ENCODE data around the gene SOAT1.
"Not testable (repeated sequence)": the region's sequence is repeated elsewhere in the genome, so short reads cannot be mapped to it uniquely, and the experiment has no call there.

Gene SOAT1

DNA sequence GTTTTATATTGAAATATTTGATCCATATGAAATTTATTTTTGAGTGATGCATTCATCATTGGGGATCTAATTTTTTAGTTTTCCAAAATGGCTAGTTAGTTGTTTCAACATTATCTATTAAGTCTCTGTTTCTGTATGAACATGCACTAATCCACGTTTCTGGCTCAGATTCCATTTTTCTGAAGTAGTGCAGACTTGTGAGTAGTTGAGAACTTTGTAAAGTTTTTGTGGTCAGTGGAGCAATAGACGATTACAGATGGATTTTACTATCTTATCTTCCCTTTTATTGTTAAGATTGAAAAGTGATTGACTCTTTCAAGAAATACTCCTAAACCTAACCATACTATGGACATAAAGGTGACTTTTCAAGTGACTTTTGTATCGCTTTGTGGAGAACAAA is 16.7 kb downstream of the SOAT1 start:
- no peak for DNase-seq

DNA sequence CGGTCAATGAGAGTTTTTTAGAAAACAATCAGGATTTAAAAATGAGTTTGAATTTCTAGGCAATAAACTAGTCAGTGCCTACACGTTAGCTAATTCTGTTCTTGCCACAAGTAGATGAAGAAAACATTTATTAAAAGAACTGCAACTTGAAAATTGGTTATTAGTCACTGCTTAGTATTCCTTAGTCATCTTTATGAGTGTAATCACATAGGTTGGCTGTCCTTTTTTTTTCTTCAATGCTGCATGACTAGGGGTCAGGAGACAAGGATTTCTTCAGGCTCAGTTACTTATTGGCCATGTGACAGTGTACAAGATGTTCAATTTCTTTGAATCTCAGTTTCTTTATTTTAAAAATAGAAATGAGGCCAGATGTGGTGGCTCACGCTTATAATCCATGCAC is 17.1 kb downstream of the SOAT1 start:
- no peak for DNase-seq

DNA sequence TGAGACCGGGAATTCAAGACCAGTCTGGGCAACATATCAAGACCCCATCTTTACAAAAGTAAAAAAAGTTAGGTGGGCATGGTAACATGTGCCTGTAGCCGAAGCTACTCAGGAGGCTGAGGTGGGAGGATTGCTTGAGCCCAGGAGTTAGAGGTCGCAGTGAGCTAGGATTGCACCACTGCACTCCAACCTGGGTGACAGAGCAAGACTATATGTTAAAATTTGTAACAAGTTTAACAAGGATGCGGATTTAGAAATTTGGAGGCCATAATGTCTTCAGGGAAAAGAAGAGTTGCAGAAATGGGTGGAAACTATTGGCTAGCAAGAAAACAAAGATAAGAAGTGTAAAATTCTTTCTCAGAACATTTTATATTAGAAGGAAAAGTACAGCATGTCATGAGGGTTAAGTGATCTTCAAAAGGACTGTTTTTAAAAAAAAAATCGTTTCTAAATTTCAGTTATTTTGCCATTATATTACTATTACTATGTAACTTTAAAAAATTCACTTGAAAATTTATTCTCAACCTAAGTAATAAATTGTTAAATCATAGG is 17.6 kb downstream of the SOAT1 start:
- DNase-seq = no peak

DNA sequence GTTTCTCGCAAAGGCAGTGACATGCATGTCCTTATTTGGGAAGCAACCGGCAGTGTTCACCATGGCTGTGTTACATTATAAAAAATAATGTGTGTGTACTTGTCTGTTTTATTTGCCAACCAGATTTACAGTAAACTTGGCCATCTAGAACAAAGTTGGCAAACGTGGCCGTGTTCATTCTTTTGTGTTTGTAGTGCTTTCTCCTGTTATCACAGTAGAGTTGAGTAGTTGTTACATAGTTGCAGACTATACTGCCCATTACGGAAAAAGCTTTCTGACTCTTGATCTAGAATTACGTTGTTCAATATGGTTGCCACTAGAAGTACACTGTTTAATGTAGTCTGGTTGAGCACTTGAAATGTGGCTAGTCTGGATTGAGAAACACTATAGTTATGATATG is 19.4 kb downstream of the SOAT1 start:
- no peak for DNase-seq

DNA sequence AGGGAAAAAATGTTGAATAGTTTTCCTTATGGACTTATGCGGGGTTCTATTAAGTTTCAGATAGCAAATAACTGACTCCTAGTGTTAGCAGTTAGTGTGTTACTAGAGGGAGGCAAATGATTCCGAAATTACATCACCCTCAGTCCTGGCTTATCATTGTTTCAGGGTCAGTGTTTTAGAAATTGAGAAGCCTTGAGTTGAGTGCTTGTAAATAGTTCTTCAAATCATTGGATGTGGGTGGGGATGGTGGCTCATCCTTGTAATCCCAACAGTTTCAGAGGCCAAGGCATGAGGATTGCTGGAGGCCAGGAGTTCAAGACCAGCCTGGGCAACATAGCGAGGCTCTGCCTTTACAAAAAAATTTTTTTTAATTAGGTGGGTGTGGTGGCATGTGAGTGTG is 21.3 kb downstream of the SOAT1 start:
- DNase-seq = no peak

DNA sequence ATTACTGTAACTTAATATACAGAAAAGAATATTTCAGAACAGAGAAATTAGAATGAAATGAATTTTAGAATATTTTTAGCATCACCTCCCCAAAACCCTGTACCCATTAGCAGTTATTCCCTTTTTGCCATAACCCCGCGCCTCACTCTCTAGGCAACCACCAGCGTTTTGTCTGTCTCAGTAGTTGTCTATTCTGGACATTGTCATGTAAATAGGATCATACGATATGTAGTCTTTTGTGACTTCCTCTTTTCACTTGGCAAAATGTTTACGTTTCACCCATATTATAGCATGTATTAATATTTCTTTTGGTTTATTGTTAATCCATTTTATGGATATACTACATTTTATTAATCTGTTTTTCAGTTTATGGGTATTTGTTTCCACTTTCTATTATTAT is 24.9 kb downstream of the SOAT1 start:
- DNase-seq = no peak

DNA sequence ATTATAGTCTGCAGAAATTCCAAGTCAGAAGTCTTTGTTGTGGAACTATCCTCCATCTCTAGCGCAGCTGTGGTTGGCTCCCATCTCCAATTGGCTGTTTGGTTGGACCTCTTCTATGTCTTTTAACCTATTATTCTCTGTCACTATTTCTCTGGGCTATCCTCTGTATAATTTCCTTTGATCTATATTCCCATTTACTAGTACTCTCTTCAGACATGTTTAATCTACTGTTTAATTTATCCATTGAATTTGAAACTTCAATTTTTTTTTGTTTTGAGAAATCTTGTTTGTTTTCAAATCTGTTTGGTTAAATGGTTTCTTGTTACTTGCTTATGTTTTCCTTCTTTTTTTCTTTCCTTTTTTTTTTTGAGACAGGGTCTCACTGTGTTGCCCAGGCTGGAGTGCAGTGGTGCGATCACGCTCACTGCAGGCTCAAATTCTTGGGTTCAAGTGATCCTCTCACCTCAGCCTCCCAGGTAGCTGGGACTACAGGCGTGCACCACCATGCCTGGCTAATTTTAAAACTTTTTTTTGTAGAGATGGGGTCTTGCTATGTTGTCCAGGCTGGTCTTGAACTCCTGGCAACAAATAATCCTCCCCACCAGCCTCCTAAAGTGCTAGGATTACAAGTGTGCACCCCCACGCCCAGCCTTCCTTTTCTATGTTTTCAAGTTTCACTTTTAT is 28.1 kb downstream of the SOAT1 start:
- no peak for DNase-seq

DNA sequence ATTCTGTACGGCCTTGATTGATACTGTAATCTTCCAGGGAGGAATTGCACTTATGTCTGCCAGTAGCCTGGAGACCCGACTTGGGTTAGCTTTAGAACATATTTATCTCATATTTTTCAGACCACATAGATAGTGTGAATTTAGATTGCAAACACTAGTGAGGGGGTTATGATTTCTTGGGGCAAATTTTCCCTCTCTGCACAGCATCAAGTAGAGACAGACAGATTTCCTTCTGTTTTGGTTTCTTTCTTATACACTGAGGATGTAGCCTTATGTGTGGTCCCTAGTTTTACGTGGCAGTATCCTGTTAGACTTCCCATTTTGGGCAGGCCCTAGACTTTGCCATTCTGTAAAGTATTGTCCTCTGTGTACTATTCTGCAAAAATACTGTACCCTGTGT is 29.0 kb downstream of the SOAT1 start:
- DNase-seq = no peak

DNA sequence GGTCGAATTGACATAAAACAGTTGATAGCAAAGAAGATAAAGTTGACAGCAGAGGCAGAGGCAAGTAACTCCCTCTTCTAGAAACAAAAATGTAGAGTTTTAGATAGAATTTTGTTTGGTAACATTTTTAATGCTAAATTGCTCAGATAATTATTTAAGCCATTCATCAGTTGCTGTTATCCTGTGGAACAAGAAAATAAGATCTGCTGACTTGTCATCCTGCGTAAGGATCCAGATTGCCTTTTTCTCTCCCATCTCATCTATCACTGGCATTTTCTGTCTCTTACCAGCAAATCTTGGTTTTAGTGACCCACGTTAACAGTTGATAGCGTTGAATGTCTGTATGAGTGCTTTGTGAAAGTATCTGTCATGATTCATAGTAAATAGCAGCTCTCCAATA is 29.8 kb downstream of the SOAT1 start:
- no peak for DNase-seq

DNA sequence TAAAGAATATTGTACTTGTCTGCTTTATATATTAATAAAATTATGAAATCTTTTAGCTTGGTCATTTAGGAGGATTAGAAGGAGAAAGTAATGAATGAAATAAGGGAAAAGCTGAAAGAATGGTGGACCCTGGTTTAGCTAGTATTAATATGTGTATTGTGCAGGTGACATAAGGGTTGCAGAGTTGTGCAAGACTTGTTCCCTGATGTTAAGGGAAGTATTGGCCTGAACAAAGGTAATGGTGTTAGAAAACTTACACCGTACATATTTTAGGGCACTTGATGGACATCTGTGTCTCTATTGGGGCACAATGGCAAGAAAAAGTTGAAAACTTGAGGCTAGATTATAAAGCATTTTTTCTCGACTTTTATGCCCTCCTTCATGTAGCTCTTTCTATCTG is 32.2 kb downstream of the SOAT1 start:
- no peak for DNase-seq

DNA sequence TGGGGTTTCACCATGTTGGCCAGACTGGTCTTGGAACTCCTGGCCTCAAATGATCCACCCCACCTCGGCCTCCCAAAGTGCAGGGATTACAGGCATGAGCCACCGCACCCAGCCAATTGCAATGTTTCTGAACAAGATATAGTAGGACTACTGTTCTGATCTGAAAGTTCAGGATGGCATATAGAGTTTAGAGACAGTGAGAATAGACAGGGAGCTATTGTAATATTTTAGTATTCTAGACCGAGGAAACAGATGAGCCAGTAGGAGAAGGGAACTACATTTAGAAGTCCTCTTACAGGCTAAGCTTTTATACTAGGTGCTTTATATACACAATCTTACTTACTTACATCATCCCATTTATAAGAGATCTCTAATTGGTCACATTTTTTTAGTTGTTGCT is 33.1 kb downstream of the SOAT1 start:
- DNase-seq = no peak

DNA sequence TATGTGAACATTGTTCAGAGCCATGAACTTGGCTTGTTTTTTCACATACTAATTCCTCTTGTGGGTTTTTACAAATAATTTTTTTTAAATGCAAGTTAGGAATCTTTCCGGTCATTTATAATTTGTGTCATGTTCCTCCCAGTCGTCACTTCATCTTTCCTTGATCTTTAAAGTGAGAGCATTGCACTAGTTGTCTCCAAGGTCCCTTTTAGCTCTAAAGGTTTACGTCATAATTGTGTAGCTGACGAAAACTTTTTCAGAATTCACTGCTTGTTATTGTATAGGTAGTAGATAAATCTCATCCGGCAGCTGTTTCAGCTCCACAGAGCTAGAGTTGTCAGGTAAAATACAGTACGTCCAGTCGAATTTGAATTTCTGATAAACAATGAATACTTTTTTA is 33.6 kb downstream of the SOAT1 start:
- no peak for DNase-seq

DNA sequence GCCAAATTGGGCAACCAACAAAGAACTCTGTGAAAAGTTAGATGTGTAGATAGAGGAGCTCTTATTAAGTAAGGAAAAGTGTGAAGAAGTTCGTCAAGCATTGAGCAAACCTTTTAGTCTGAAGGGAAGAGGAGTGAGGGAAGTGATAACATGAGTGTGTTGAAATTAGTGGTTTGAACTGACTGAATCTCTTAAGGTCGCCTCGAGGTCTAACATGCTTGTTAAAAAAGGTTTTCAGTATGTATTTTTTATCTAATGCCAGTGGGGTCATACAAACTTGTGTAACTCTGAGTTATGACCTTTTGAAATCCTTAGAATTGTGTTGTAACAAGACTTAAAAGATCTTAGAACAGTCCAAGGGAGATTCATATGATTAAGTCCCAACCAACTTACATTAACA is 34.1 kb downstream of the SOAT1 start:
- DNase-seq = no peak

DNA sequence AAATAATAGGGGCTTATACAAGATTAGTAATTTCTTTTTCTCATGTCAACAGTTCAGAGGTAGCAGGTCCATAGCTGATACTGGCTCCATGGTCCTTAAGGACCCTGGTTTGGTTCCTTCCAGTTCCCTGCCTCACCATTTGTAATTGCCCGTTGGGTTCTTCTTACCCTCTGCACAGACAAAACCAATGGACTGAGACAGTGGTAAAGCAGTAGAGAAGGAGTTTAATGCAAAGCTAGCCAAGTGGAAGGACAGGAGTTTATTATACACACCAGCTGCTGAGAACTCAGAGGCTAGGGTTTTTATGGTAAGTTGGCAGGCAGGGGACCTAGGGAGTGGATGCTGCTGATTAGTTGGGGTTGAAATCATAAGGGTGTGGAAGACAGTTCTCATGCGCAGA is 36.3 kb downstream of the SOAT1 start:
- no peak for DNase-seq

DNA sequence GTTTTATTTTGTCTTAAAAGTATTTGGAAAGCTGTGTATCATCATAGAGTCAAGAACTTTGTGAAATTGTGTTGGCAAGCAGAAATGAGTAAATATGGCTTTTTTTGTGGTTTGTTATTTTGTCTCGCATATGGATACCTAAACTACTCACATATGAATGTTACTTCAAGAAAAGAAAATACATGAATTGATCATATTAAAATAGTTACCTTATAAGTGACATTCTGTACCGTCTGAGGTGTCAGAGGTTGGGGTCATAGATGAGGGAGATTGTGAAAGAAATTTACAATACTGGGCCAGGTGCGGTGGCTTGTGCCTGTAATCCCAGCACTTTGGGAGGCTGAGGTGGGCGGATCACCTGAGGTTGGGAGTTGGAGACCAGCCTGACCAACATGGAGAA is 40.8 kb downstream of the SOAT1 start:
- no peak for DNase-seq

DNA sequence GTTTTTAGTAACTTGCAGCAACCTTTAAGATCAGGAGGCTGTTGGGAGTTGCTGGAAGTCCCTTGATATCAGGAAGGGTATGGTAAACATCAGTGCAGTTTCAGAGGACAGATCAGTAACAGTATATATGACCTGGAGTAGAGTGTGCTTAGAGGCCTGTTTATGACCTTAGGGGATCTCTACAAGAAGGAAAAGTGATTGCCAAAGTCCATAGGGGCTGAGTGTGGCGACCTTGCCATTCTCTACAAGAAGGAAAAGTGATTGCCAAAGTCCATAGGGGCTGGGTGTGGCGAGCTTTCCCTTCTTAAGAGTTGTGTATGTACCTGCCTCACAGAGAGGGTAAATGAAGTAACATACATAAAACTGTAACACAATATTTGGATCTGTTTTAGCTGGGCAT is 43.7 kb downstream of the SOAT1 start:
- DNase-seq = no peak

DNA sequence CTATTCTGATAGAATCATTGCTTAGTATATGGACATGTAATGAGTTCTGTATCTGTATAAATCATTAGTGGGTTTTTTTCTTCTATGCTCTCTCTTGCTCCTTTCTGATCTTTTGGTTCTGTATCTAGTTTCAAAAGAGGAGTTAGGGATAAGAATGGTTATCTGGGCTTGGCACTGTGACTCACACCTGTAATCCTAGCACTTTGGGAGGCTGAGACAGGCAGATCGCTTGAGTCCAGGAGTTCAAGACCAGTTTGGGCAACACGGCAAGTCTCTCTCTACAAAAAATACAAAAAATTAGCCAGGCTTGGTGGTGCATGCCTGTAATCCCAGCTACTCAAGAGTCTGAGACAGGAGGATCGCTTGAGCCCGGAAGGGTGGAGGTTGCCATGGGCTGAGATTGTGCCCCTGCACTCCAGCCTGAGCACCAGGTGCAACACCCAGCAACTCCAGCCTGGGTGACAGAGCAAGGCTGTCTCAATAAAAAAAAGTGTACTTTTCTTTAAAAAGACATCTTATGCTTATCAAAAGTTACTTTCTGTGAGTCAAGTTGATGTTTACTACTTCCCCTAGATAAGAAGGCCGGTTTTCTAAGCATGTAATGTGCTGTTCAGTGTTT is 44.5 kb downstream of the SOAT1 start:
- DNase-seq = no peak

DNA sequence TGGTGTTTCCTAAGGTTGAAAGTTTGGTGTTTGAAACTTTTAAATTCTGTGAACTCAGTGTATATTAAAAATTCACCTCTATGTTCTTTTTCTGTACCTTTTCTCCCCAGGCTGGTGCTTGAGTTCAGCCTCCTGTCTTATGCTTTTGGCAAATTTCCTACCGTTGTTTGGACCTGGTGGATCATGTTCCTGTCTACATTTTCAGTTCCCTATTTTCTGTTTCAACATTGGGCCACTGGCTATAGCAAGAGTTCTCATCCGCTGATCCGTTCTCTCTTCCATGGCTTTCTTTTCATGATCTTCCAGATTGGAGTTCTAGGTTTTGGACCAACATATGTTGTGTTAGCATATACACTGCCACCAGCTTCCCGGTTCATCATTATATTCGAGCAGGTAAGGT is 47.3 kb downstream of the SOAT1 start:
- DNase-seq = no peak

DNA sequence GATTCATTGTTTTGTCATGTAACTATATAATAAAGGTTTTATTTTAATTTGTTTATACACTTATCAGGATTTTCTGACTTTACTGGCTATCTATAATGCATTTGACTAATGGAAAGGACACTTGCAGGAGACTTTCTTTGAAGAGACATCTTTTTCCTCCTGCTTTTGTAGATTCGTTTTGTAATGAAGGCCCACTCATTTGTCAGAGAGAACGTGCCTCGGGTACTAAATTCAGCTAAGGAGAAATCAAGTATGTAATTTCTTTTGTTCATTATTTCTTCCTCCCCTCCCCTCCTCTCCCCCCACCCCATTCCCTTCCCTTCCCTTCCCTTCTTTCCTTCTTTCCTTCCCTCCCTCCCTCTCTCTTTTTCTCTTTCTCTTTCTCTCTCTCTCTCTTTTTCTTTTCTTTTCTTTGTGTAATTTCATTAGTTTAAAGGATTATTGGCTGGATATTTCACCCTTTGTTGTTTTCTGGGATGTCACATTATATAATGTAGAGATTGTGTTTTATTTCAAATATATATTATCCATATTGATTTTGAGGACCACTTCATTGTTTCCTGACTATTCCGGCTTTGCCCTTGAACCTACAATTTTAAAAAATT is 48.4 kb downstream of the SOAT1 start:
- no peak for DNase-seq

DNA sequence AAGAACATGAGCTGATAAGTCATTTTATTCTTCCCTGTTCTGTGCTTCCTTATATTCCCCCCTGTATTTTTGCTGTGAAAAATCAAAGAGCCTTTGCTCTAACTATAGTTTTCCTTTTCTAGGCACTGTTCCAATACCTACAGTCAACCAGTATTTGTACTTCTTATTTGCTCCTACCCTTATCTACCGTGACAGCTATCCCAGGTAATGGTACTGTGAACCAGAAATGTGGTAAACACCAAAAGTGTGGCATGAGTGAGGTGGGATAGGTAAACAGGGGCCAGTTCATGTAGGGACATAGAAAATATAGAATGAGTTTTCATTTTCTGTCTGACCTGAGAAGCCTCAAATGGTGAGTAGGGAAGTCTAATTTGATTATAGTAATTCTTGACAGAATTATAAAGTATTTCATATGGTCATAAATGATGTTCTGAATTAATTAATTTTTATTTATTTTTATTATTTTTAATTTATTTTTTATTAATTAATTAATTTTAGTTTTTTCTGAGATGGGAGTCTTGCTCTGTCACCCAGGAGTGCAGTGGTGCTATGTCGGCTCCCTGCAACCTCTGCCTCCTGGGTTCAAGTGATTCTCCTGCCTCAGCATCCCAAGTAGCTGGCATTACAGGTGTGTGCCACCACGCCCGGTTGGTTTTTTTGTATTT is 49.3 kb downstream of the SOAT1 start:
- no peak for DNase-seq

DNA sequence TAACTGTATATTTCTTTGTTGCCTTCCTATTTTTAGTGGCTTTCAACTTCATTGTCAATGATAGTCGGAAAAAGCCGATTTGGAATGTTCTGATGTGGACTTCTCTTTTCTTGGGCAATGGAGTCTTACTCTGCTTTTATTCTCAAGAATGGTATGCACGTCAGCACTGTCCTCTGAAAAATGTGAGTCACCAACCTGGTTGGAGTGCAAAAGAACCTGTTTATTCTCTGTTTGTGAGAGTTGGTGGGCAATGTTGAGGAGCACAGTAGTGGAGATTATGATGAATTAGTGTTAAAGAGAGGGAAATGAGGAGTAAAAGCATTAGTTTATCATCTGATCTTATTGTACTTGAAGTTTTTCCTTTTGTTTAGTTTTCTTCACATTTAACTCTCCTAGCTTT is 57.7 kb downstream of the SOAT1 start:
- DNase-seq = no peak

DNA sequence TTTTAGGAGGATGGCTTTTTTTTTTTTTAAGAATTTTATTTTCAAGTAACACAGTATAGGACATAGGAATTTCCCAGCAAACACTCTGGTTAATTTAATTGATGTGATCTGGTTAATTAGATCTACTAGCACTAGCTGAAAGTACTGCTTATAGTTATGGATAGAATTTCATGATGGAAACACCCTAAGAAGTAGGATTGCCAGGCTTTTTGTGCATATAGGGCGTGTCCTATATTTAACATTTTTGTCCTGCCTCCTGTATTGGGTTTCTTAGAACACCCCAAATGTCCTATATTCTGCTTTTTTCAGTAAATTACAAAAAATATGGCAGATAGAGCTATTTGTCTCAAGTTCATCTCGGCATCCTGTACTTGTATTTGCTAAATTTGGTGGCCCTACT is 58.6 kb downstream of the SOAT1 start:
- no peak for DNase-seq

DNA sequence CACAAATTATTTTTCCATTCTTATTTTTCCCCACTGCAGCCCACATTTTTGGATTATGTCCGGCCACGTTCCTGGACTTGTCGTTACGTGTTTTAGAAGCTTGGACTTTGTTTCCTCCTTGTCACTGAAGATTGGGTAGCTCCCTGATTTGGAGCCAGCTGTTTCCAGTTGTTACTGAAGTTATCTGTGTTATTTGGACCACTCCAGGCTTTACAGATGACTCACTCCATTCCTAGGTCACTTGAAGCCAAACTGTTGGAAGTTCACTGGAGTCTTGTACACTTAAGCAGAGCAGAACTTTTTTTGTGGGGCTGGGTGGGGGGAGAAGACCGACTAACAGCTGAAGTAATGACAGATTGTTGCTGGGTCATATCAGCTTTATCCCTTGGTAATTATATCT is 59.9 kb downstream of the SOAT1 start:
- no peak for DNase-seq

DNA sequence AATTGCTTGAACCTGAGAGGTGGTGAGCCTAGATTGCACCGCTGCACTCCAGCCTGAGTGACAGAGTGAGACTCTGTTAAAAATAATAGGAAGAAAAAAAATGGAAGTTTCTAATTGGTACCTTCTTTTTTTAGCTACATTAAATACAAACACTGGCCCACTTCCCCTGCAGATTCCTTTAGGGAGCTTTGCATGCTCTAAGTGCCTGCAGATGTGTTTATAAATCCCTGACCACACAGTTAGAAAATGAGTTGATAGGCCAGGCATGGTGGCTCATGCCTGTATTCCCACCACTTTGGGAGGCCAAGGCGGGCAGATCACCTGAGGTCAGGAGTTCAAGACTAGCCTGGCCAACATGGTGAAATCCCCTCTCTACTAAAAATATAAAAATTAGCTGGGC is 68.0 kb downstream of the SOAT1 start:
- DNase-seq = not testable (repeated sequence)
